GM12878 (cell line): ENCODE results near the gene ZNF302. TPM values are rescaled to one million over a fixed set of nuclear protein-coding genes. Genes with fewer than 3 reads are reported as not detected.
"Not testable (repeated sequence)": the region's sequence is repeated elsewhere in the genome, so short reads cannot be mapped to it uniquely, and the experiment has no call there.

Source experiments
- ATAC-seq: fragments of 200-7000 bp; cut with Tn5 transposase; 3 replicates; pipeline ENCODE4 v1.9.1; 2020; ENCODE audit warnings: mild to moderate bottlenecking, moderate library complexity
- BruUV-seq: library from RNA; stranded (reverse); fragments of 400-500 nt; replicated peaks from 2 replicates; lab custom pipeline; 2021; lab: Mats Ljungman, UMichigan
- CTCF ChIA-PET: fragments of 300-600 bp; sonication (Branson Sonifier 250); formaldehyde crosslinking; extraction: SDS; loops from one replicate; lab custom pipeline; 2021; ENCODE audit warnings: inconsistent platforms; lab: Yijun Ruan, JAX
- POLR2A ChIA-PET: fragments of 350-600 bp; formaldehyde crosslinking; extraction: SDS; loops from one replicate; lab custom pipeline; 2021; ENCODE audit warnings: inconsistent platforms; lab: Charles Lee
- RAD21 ChIA-PET: fragments of 300-600 bp; sonication (Branson Sonifier 250); formaldehyde crosslinking; loops from one replicate; lab custom pipeline; 2023; ENCODE audit warnings: antibody characterized with exemption; ENCODE audit not compliant: unreplicated experiment; lab: Charles Lee
- SMC1A ChIA-PET: fragments of 300-600 bp; sonication (Branson Sonifier 250); formaldehyde crosslinking; loops from one replicate; lab custom pipeline; 2023; ENCODE audit not compliant: unreplicated experiment, uncharacterized antibody; lab: Charles Lee
- DNase-seq: peaks from one replicate; pipeline ENCODE4 v3.0.0-alpha.2; 2011; ENCODE audit warnings: low read depth, low spot score
- FAIRE-seq: peaks from 3 replicates; lab custom pipeline; 2011; peaks lifted over from hg19 to GRCh38; lab: Jason Lieb, UNC
- H2AFZ ChIP-seq: 2 replicates; pipeline ENCODE4 v1.6.0; 2011; ENCODE audit warnings: low read depth, low read length, control low read depth; ENCODE audit not compliant: control insufficient read depth
- H3K27ac ChIP-seq: 2 replicates; pipeline ENCODE4 v1.5.1; 2011; ENCODE audit warnings: control low read depth; ENCODE audit not compliant: control insufficient read depth, insufficient read depth
- H3K27me3 ChIP-seq, 2 experiments: replicated peaks in 1 of 2; 2 replicates each; pipeline versions ENCODE4 v1.6.0 to v1.6.1; 2011; ENCODE audit warnings: low read length in 1 of 2; ENCODE audit not compliant: control insufficient read depth in 2 of 2, insufficient read depth in 2 of 2
- H3K36me3 ChIP-seq, 2 experiments: 2 replicates each; pipeline ENCODE4 v1.5.1; 2011; ENCODE audit warnings: low read length in 1 of 2; ENCODE audit not compliant: control insufficient read depth in 2 of 2, insufficient read depth in 2 of 2
- H3K4me1 ChIP-seq: 2 replicates; pipeline ENCODE4 v1.6.1; 2011; ENCODE audit warnings: mild to moderate bottlenecking, low read length, moderate library complexity, mixed read lengths; ENCODE audit not compliant: control insufficient read depth, insufficient read depth
- H3K4me2 ChIP-seq: 2 replicates; pipeline ENCODE4 v1.6.0; 2011; ENCODE audit warnings: control low read depth; ENCODE audit not compliant: control insufficient read depth, insufficient read depth
- H3K4me3 ChIP-seq: fragments of 200-600 bp; sonication (generic); 2 replicates; pipeline ENCODE4 v1.5.1; 2016
- H3K79me2 ChIP-seq: 2 replicates; pipeline ENCODE4 v1.6.0; 2011; ENCODE audit warnings: low read length; ENCODE audit not compliant: control insufficient read depth, insufficient read depth
- H3K9ac ChIP-seq: 2 replicates; pipeline ENCODE4 v1.8.0; 2011; ENCODE audit warnings: low read length, control low read depth, mixed read lengths; ENCODE audit not compliant: control insufficient read depth, insufficient read depth
- H3K9me3 ChIP-seq: replicated peaks from 3 replicates; pipeline ENCODE4 v1.5.1; 2011; ENCODE audit warnings: mild to moderate bottlenecking, low read length; ENCODE audit not compliant: control insufficient read depth, insufficient read depth
- H4K20me1 ChIP-seq: 2 replicates; pipeline ENCODE4 v1.6.0; 2011; ENCODE audit not compliant: control insufficient read depth, insufficient read depth
- KLF5 ChIP-seq: fragments of 450-650 bp; IDR thresholded peaks from 2 replicates; pipeline ENCODE4 v1.6.1; 2014; ENCODE audit warnings: mild to moderate bottlenecking; ENCODE audit not compliant: partially characterized antibody
- NBN ChIP-seq: fragments of 450-650 bp; IDR thresholded peaks from 2 replicates; pipeline ENCODE4 v1.6.1; 2016
- NR2C2 ChIP-seq: IDR thresholded peaks from 2 replicates; pipeline ENCODE4 v1.6.1; 2011; ENCODE audit warnings: borderline replicate concordance, low read depth; ENCODE audit not compliant: control insufficient read depth, insufficient read length
- RFX5 ChIP-seq: IDR thresholded peaks from 2 replicates; pipeline ENCODE4 v1.6.1; 2011; ENCODE audit warnings: low read depth, low read length, improper control_type of control experiment
- TBL1XR1 ChIP-seq: IDR thresholded peaks from 2 replicates; pipeline ENCODE4 v1.6.1; 2012; ENCODE audit warnings: low read depth, low read length, improper control_type of control experiment
- ZNF207 ChIP-seq: fragments of 450-650 bp; IDR thresholded peaks from 2 replicates; pipeline ENCODE4 v1.6.1; 2014; ENCODE audit warnings: antibody characterized with exemption, mild to moderate bottlenecking, borderline replicate concordance
- WGBS: methylation state at CpG from one replicate; pipeline ENCODE4 v1.1.6; 2016; ENCODE audit warnings: low lambda C conversion rate; ENCODE audit not compliant: insufficient replicate concordance, insufficient coverage; ENCODE audit errors: missing lambda C conversion rate; 5-methylcytosine and 5-hydroxymethylcytosine counted together
- in situ Hi-C: fragments of 300-500 bp; cut with MboI; formaldehyde crosslinking; loops from 9 replicates; pipeline ENCODE4 v1.14.3; 2018; ENCODE audit warnings: mixed read lengths
- intact Hi-C: fragments of 100-400 bp; cut with micrococcal nuclease; formaldehyde crosslinking; loops from one replicate; pipeline ENCODE4 v1.14.2; 2022; ENCODE audit not compliant: unreplicated experiment
- polyA plus RNA-seq, 11 experiments: library from polyadenylated mRNA; depleted of rRNA in 4 of 11; unstranded in 6 of 11; stranded (reverse) in 5 of 11; fragments of >200 nt; fragmentation: Nextera tagmentation in 4 of 11; fragmentation: Illumina TruSeq in 1 of 11; extraction: Ambion mirVana in 4 of 11; extraction: Trizol in 1 of 11; gene quantifications; 1 replicate in 1 of 11; 2 replicates in 10 of 11; pipeline versions ENCODE4 v1.2.1 to v1.2.3, GENCODE V29; 2011 to 2016; ENCODE audit warnings: inconsistent platforms in 2 of 11, missing spikeins in 2 of 11, low read depth in 1 of 11
- total RNA-seq, 4 experiments: library from RNA; depleted of rRNA in 3 of 4; stranded (reverse); fragments of >200 nt in 3 of 4; fragmentation: Illumina TruSeq in 1 of 4; extraction: Trizol in 1 of 4; gene quantifications; 2 replicates each; pipeline versions ENCODE4 v1.2.1 to v1.2.3, GENCODE V29; 2013 to 2021
- TF ChIP-seq, protein P1 (sequence below): fragments of 450-650 bp; IDR thresholded peaks from 2 replicates; pipeline ENCODE4 v1.6.1; 2017; ENCODE audit warnings: mild to moderate bottlenecking, moderate library complexity
- TF ChIP-seq, protein P2 (sequence below): fragments of 450-650 bp; IDR thresholded peaks from 2 replicates; pipeline ENCODE4 v1.6.1; 2018; ENCODE audit warnings: borderline replicate concordance, mild to moderate bottlenecking; ENCODE audit not compliant: partially characterized antibody

The ZNF302 gene
- total and polyA plus RNA-seq, 10 of the 15 experiments (the other 5 are each of a cell fraction or from before 2014, with no cell fraction given) = 8.4 to 35.4 (median 19.7) TPM

DNA sequence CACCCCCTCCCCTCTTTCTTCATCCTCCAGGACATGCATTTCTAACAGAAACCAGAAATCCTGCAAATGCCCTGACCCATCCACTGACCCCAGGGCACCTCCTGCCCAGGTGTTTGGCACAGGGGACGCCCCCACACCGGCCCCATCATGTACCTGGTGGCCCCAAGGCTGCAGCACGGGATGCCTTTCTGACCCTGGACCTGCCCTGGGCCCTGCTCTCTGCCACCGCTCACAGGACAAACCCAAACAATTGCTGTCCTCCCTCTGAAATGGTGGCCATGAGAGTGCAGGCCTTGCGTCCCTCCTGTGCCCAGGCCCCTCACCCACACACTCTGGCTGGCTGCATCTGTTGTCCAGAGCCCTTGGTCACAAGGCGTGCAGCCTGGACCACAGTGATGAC is 12.6 kb upstream of the ZNF302 start (continued):
- TF ChIP-seq ZNF207 (no peak), NR2C2 (no peak)

DNA sequence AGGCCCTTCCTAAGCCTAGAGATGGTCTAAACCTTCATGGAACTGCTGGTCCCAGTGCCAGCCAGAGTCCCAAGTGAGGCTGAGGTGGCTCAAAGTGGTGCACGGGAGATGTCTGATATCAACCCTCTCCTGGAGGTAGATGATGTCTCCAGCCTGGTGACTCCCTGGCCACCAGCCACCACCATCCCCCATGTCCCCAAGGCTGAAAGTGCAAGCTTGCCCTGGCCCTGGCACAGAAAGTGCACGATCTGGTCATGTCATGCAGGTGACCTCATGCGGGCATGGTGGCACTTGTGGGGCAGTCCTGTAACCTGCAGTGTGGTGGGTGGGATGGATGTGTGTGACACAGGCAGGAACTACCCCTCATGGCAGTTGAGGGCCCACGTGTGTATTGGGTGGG is 12.2 kb upstream of the ZNF302 start:
- in situ Hi-C loops, H3K9me3 ChIP-seq, H3K79me2 ChIP-seq, H3K4me2 ChIP-seq, intact Hi-C loops, H4K20me1 ChIP-seq, H3K4me1 ChIP-seq, ATAC-seq, H2AFZ ChIP-seq, H3K4me3 ChIP-seq, DNase-seq, H3K27me3 ChIP-seq, H3K36me3 ChIP-seq, FAIRE-seq, H3K27ac ChIP-seq, BruUV-seq, H3K9ac ChIP-seq, POLR2A ChIA-PET, SMC1A ChIA-PET, RAD21 ChIA-PET: not testable (repeated sequence)
- CTCF ChIA-PET = interaction anchor here (3.2 kb wide), 1 partner anchor 11 kb away, joined by 12 read pairs; the partner anchor contains the start of genes SCGB2B2 and ZNF302
- 38% methylated on average over 4 of the region's 4 CpGs for WGBS

DNA sequence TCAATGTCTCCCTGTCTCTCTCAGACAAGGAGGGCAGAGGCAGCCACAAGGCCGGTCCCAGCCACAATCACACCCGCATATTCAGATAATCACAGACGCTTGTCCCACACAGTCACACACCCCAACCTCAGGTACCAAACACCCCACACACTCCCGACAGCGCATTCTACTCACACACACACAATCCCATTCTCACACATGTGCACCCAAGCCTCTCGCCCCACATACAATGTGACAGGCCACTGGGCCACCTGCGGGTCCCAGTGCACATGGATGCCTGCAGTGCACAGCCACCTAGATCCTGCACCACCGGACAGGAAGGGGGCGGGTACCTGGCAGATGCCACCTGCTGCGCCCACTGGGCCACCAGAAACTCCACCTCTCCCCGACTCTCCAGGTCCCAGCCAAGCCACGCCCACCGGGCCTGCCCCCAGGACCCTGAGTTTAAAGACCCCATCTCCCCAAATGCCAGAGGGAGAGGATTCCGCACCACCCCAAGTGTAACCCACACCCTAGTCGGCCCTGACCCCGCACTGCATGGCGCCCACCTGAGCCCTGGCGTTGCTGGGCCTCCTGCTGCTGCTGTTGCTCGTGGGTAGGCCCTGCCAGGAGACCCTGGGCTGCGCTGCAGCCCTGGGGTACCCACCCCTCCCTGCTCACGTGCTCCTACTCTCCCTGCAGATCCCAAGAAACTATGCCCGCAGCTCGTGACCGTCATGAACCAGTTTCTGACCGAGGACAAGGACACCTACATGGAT is 11.1 kb upstream of the ZNF302 start:
- in situ Hi-C loops (no loop called here), intact Hi-C loops (no loop called here)
- no peak overlapping the region for H3K9ac ChIP-seq
- ATAC-seq (no peak), DNase-seq (no peak), FAIRE-seq (no peak)
- 66% methylated on average over 25 of the region's 25 CpGs for WGBS
- H4K20me1 ChIP-seq = no peaks in the 10 kb centered on the region
- H3K27me3 ChIP-seq = no peaks in the 10 kb centered on the region
- H3K4me1 ChIP-seq = no peaks in the 10 kb centered on the region
- H2AFZ ChIP-seq = no peak overlapping the region
- no peak overlapping the region for H3K4me3 ChIP-seq
- POLR2A ChIA-PET = no interaction called here
- no peak overlapping the region for H3K4me2 ChIP-seq
- SMC1A ChIA-PET = no interaction called here
- H3K36me3 ChIP-seq = no peaks in the 10 kb centered on the region
- CTCF ChIA-PET = no interaction called here
- H3K27ac ChIP-seq = no peak overlapping the region
- H3K9me3 ChIP-seq = no peaks in the 10 kb centered on the region; the same call in 2 of the 3 replicates
- H3K79me2 ChIP-seq = no peaks in the 10 kb centered on the region
- RAD21 ChIA-PET = no interaction called here
- BruUV-seq = no TSS peak
- TF ChIP-seq, protein P1, sequence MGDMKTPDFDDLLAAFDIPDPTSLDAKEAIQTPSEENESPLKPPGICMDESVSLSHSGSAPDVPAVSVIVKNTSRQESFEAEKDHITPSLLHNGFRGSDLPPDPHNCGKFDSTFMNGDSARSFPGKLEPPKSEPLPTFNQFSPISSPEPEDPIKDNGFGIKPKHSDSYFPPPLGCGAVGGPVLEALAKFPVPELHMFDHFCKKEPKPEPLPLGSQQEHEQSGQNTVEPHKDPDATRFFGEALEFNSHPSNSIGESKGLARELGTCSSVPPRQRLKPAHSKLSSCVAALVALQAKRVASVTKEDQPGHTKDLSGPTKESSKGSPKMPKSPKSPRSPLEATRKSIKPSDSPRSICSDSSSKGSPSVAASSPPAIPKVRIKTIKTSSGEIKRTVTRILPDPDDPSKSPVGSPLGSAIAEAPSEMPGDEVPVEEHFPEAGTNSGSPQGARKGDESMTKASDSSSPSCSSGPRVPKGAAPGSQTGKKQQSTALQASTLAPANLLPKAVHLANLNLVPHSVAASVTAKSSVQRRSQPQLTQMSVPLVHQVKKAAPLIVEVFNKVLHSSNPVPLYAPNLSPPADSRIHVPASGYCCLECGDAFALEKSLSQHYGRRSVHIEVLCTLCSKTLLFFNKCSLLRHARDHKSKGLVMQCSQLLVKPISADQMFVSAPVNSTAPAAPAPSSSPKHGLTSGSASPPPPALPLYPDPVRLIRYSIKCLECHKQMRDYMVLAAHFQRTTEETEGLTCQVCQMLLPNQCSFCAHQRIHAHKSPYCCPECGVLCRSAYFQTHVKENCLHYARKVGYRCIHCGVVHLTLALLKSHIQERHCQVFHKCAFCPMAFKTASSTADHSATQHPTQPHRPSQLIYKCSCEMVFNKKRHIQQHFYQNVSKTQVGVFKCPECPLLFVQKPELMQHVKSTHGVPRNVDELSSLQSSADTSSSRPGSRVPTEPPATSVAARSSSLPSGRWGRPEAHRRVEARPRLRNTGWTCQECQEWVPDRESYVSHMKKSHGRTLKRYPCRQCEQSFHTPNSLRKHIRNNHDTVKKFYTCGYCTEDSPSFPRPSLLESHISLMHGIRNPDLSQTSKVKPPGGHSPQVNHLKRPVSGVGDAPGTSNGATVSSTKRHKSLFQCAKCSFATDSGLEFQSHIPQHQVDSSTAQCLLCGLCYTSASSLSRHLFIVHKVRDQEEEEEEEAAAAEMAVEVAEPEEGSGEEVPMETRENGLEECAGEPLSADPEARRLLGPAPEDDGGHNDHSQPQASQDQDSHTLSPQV = no peak
- TF ChIP-seq NBN (no peak), KLF5 (no peak), TBL1XR1 (no peak), RFX5 (no peak)
- TF ChIP-seq, protein P2, sequence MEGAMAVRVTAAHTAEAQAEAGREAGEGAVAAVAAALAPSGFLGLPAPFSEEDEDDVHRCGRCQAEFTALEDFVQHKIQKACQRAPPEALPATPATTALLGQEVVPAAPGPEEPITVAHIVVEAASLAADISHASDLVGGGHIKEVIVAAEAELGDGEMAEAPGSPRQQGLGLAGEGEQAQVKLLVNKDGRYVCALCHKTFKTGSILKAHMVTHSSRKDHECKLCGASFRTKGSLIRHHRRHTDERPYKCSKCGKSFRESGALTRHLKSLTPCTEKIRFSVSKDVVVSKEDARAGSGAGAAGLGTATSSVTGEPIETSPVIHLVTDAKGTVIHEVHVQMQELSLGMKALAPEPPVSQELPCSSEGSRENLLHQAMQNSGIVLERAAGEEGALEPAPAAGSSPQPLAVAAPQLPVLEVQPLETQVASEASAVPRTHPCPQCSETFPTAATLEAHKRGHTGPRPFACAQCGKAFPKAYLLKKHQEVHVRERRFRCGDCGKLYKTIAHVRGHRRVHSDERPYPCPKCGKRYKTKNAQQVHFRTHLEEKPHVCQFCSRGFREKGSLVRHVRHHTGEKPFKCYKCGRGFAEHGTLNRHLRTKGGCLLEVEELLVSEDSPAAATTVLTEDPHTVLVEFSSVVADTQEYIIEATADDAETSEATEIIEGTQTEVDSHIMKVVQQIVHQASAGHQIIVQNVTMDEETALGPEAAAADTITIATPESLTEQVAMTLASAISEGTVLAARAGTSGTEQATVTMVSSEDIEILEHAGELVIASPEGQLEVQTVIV = no peak
